GM12891 (cell line): ENCODE data around the gene TNFSF10.
"Not testable (repeated sequence)": the region's sequence is repeated elsewhere in the genome, so short reads cannot be mapped to it uniquely, and the experiment has no call there.

Source experiments
- POLR2A ChIP-seq: IDR thresholded peaks from 2 replicates; pipeline ENCODE4 v1.6.1; 2011; ENCODE audit warnings: low read depth, low read length, control low read depth
- POLR2AphosphoS5 ChIP-seq: IDR thresholded peaks from 2 replicates; pipeline ENCODE4 v1.6.1; 2011; ENCODE audit warnings: low read depth, low read length, control low read depth
- POU2F2 ChIP-seq: IDR thresholded peaks from 2 replicates; pipeline ENCODE4 v1.6.1; 2011; ENCODE audit warnings: low read depth, mild to moderate bottlenecking, control low read depth, low read length, moderate library complexity
- SPI1 ChIP-seq: IDR thresholded peaks from 2 replicates; pipeline ENCODE4 v1.6.1; 2011; ENCODE audit warnings: low read depth, low read length, control low read depth

GRCh38 chr3:172566785-172567184, 43.6 kb upstream of the TNFSF10 start:
- TF ChIP-seq POLR2A, POU2F2, POLR2AphosphoS5, SPI1: not testable (repeated sequence)
